Upper lobe of left lung (tissue), 6 donors: Measurements from ENCODE around the gene CGB3. TPM values are rescaled to one million over a fixed set of nuclear protein-coding genes. Genes with fewer than 3 reads are reported as not detected.
"Not testable (repeated sequence)": the region's sequence is repeated elsewhere in the genome, so short reads cannot be mapped to it uniquely, and the experiment has no call there.

Source experiments
- ATAC-seq, 2 donors: fragments of 200-7000 bp; cut with Tn5 transposase; one replicate each; pipeline ENCODE4 v1.9.1; 2022; ENCODE audit warnings: mild to moderate bottlenecking in 2 of 2, moderate library complexity in 2 of 2; ENCODE audit not compliant: low FRiP score in 2 of 2
- DNase-seq, 2 donors: peaks; one replicate each; pipeline ENCODE4 v3.0.0-alpha.2; 2019 to 2020
- H3K27ac ChIP-seq, 4 donors: fragments of 200-600 bp; sonication (generic); one replicate each; pipeline ENCODE4 v1.5.1; 2016 to 2019
- H3K27me3 ChIP-seq, 4 donors: fragments of 200-600 bp; sonication (generic); one replicate each; pipeline ENCODE4 v1.5.1; 2017 to 2019
- H3K36me3 ChIP-seq, 4 donors: fragments of 200-600 bp; sonication (generic); one replicate each; pipeline ENCODE4 v1.5.1; 2016 to 2019
- H3K4me1 ChIP-seq, 4 donors: fragments of 200-600 bp; sonication (generic); one replicate each; pipeline ENCODE4 v1.5.1; 2018 to 2019
- H3K4me3 ChIP-seq, 4 donors: fragments of 200-600 bp; sonication (generic); one replicate each; pipeline ENCODE4 v1.5.1; 2017 to 2019; ENCODE audit warnings: mild to moderate bottlenecking in 2 of 4, moderate library complexity in 1 of 4
- H3K9me3 ChIP-seq, 4 donors: fragments of 200-600 bp; sonication (generic); one replicate each; pipeline ENCODE4 v1.5.1; 2018 to 2019
- CTCF ChIP-seq, 6 experiments: fragments of 450-650 bp in 4 of 6; fragments of 200-600 bp in 2 of 6; sonication (generic) in 2 of 6; IDR thresholded peaks; one replicate each; pipeline ENCODE4 v1.5.1; 2016 to 2019; ENCODE audit warnings: antibody characterized with exemption in 6 of 6
- EP300 ChIP-seq, 4 donors: sonication (generic); formaldehyde crosslinking; IDR thresholded peaks; one replicate each; pipeline ENCODE4 v1.5.1; 2017; ENCODE audit warnings: antibody characterized with exemption in 4 of 4, control low read depth in 2 of 4
- POLR2A ChIP-seq, 4 donors: fragments of 450-650 bp; IDR thresholded peaks; one replicate each; pipeline ENCODE4 v1.5.1; 2016 to 2017; ENCODE audit warnings: antibody characterized with exemption in 4 of 4, mild to moderate bottlenecking in 2 of 4
- POLR2AphosphoS5 ChIP-seq, 2 donors: sonication (generic); formaldehyde crosslinking; IDR thresholded peaks; one replicate each; pipeline ENCODE4 v1.5.1; 2017; ENCODE audit warnings: antibody characterized with exemption in 2 of 2
- WGBS, 2 donors: methylation state at CpG; one replicate each; pipeline ENCODE4 v1.1.5; 2017 to 2018; 5-methylcytosine and 5-hydroxymethylcytosine counted together
- total RNA-seq, 6 donors: library from RNA; depleted of rRNA in 4 of 6; stranded (reverse); fragments of >200 nt in 4 of 6; gene quantifications; one replicate each; pipeline versions ENCODE4 v1.1.0 to v1.2.1, GENCODE V29; 2016 to 2021
- donor health status: DM: no; HTN: no; CAD: no; lungs with moderate emphysema.
- donor health status: DM: no; HTN: yes; CAD: no; lungs with severe emphysema.

CGB3 gene
- total RNA-seq, 6 donors from 2014 or later: not detected

- WGBS, 2 donors: 46 to 64% methylated on average over 9 of the region's 9 CpGs
- Histone ChIP-seq H3K4me1 (peaks cover 16 to 27% (median 22%) of the 10 kb centered on the region in 4 donors), H3K4me3 (no peak overlapping the region), H3K36me3 (no peaks in the 10 kb centered on the region), H3K27ac (no peak overlapping the region), H3K9me3 (no peaks in the 10 kb centered on the region), H3K27me3 (peaks cover 0 to 20% (median 3%) of the 10 kb centered on the region in 4 donors)
- TF ChIP-seq POLR2A (IDR thresholded peaks at IDR 0.05) (no peak), CTCF (IDR thresholded peaks at IDR 0.05) (no peak), EP300 (IDR thresholded peaks at IDR 0.05) (no peak), POLR2AphosphoS5 (IDR thresholded peaks at IDR 0.05) (no peak)
- ATAC-seq (no peak), DNase-seq (no peak)
Observed at GRCh38 chr19:49059053-49059452, 34.9 kb upstream of the CGB3 start.

GRCh38 chr19:49058562-49058961 is 34.4 kb upstream of the CGB3 start:
- no peaks in the 10 kb centered on the region for H3K9me3 ChIP-seq
- TF ChIP-seq POLR2AphosphoS5 (IDR thresholded peaks at IDR 0.05): no peak
- TF ChIP-seq CTCF (IDR thresholded peaks at IDR 0.05): no peak
- TF ChIP-seq POLR2A (IDR thresholded peaks at IDR 0.05): no peak
- no peak for TF ChIP-seq EP300 (IDR thresholded peaks at IDR 0.05)
- no peaks in the 10 kb centered on the region for H3K36me3 ChIP-seq
- ATAC-seq: no peak
- H3K27ac ChIP-seq: no peak overlapping the region
- 40 to 52% methylated on average over 7 to 10 of the region's 10 CpGs for WGBS, 2 donors
- no peak for DNase-seq
- peaks cover 0 to 15% (median 3%) of the 10 kb centered on the region in 4 donors for H3K27me3 ChIP-seq
- no peak overlapping the region for H3K4me3 ChIP-seq
- H3K4me1 ChIP-seq: peaks cover 16 to 27% (median 22%) of the 10 kb centered on the region in 4 donors

GRCh38 chr19:49057636-49058234 is 33.6 kb upstream of the CGB3 start, which contains the start of gene CGB7:
Gene CGB7, minus strand, starts transcription at chr19:49057749. Its CDS starts 2,374 bp downstream, at chr19:49055375.
- H3K36me3 ChIP-seq: no peaks in the 10 kb centered on the region
- H3K4me3 ChIP-seq: peak within 1 kb of the TSS; percentile 38 to 55 (median 50)
- ATAC-seq (peak; percentile 80 to 86), DNase-seq (peak; percentile 70 to 86)
- peaks cover 16 to 27% (median 22%) of the 10 kb centered on the region in 4 donors for H3K4me1 ChIP-seq
- no peak within 1 kb of the TSS for H3K27ac ChIP-seq
- no peak for TF ChIP-seq POLR2A (IDR thresholded peaks at IDR 0.05)
- TF ChIP-seq EP300 (IDR thresholded peaks at IDR 0.05): no peak
- TF ChIP-seq CTCF (IDR thresholded peaks at IDR 0.05): no peak
- no peak for TF ChIP-seq POLR2AphosphoS5 (IDR thresholded peaks at IDR 0.05)
- no peaks in the 10 kb centered on the region for H3K9me3 ChIP-seq
- peaks cover 0 to 13% (median 3%) of the 10 kb centered on the region in 4 donors for H3K27me3 ChIP-seq
- 4 to 9% methylated on average over 7 to 29 of the region's 38 CpGs for WGBS, 2 donors

- peaks cover 0 to 13% (median 3%) of the 10 kb centered on the region in 4 donors for H3K27me3 ChIP-seq
- not testable (repeated sequence) for H3K9me3 ChIP-seq, H3K36me3 ChIP-seq, H3K27ac ChIP-seq
- DNase-seq: peak in 1 of 2 donors; percentile 81
- WGBS, 2 donors: 6 to 12% methylated on average over 7 to 34 of the region's 34 CpGs
- H3K4me3 ChIP-seq: peak overlapping the region; percentile 38 to 55 (median 50)
- peak; percentile 16 to 54 for ATAC-seq
- peaks cover 16 to 27% (median 22%) of the 10 kb centered on the region in 4 donors for H3K4me1 ChIP-seq
Observed at GRCh38 chr19:49056902-49057596, 32.9 kb upstream of the CGB3 start.

GRCh38 chr19:49056101-49056901 is 32.2 kb upstream of the CGB3 start:
- peak; percentile 87 to 91 for ATAC-seq
- Histone ChIP-seq H3K36me3 (no peaks in the 10 kb centered on the region), H3K4me1 (peaks cover 16 to 27% (median 22%) of the 10 kb centered on the region in 4 donors), H3K27ac (peak overlapping the region in 1 of 4 donors; percentile 40), H3K27me3 (peaks cover 0 to 13% (median 3%) of the 10 kb centered on the region in 4 donors), H3K4me3 (peak overlapping the region; percentile 43 to 55 (median 50)), H3K9me3 (no peaks in the 10 kb centered on the region)
- 3% methylated on average over 52 of the region's 63 CpGs; no CpG with 5 or more reads in 1 of the 2 donors for WGBS, 2 donors
- peak; percentile 57 to 93 for DNase-seq
- TF ChIP-seq CTCF (IDR thresholded peaks at IDR 0.05): peak in 4 of 6 experiments; percentile 34 to 43 (median 36)
- no peak for TF ChIP-seq EP300 (IDR thresholded peaks at IDR 0.05)
- TF ChIP-seq POLR2AphosphoS5 (IDR thresholded peaks at IDR 0.05): no peak
- no peak for TF ChIP-seq POLR2A (IDR thresholded peaks at IDR 0.05)

GRCh38 chr19:49050376-49051033 is 26.4 kb upstream of the CGB3 start:
- not testable (repeated sequence) for ATAC-seq
- 66 to 84% methylated on average over 4 to 23 of the region's 24 CpGs for WGBS, 2 donors

GRCh38 chr19:49049834-49050233 is 25.7 kb upstream of the CGB3 start:
- not testable (repeated sequence) for ATAC-seq, DNase-seq, H3K27ac ChIP-seq, H3K27me3 ChIP-seq, H3K9me3 ChIP-seq, H3K4me1 ChIP-seq, H3K4me3 ChIP-seq, H3K36me3 ChIP-seq
- WGBS, 2 donors: 86 to 88% methylated on average over 2 to 4 of the region's 4 CpGs

More at GRCh38 chr19:49050376-49051033, 26.4 kb upstream of the CGB3 start:
- not testable (repeated sequence) for H3K4me1 ChIP-seq, H3K9me3 ChIP-seq, H3K27ac ChIP-seq, H3K4me3 ChIP-seq, DNase-seq, H3K36me3 ChIP-seq, H3K27me3 ChIP-seq
